GM12892 (cell line): ENCODE data around the gene TOP3A.

Source experiments
- DNase-seq: peaks from one replicate; pipeline ENCODE4 v3.0.0; 2011; ENCODE audit not compliant: insufficient read length
- FAIRE-seq: peaks from 2 replicates; lab custom pipeline; 2011; peaks lifted over from hg19 to GRCh38; lab: Jason Lieb, UNC
- POLR2A ChIP-seq: IDR thresholded peaks from 2 replicates; pipeline ENCODE4 v1.6.1; 2011; ENCODE audit warnings: low read depth, low read length, control low read depth
- POLR2AphosphoS5 ChIP-seq: IDR thresholded peaks from 2 replicates; pipeline ENCODE4 v1.6.1; 2011; ENCODE audit warnings: low read depth, low read length, control low read depth
- TAF1 ChIP-seq: IDR thresholded peaks from 2 replicates; pipeline ENCODE4 v1.6.1; 2011; ENCODE audit warnings: low read depth, mild to moderate bottlenecking, control low read depth, low read length, borderline replicate concordance

Gene TOP3A

DNA sequence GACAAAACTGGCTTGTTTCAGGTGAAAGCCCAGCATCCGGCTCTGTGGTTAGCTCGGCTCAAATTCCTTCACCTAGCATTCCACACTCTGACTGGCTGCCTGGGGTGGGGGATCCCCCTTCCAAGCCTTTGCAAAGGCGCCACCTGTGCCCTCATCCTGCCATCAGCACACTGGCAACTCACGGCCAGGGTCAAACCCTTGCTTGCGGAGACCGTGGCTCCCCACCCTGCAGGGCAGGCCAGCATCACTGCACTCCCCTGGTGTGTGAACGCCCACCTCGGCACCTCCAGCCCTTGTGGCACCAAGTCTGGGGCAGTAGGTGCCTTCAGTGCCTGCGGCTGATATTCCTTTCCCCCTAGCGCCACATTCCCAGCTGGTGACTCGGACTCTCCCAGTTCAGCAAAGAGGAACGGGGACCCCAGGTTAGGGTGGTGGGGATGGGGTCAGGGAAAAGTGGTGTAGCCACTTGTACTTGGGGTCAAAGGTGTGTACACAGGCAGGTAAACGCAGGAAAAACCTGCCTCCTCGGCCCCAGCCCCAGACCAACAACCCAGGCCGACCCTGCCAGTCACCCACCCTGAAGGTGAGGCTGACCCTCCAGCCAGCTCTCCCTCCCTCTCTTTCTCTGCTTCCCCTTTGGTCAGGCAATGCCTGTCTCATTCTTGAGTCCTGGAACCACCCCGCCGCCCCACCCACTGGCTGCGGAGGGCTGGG, 57.4 kb downstream of the TOP3A start:
- no peak for DNase-seq
- TF ChIP-seq TAF1 (no peak), POLR2A (no peak), POLR2AphosphoS5 (no peak)
- peak; percentile 87 for FAIRE-seq

GRCh38 chr17:18256776-18257175, 58.0 kb downstream of the TOP3A start:
- FAIRE-seq, result no peak
- no peak for DNase-seq
- TF ChIP-seq POLR2AphosphoS5, result no peak

- DNase-seq, result no peak
- no peak for TF ChIP-seq POLR2A
- no peak for TF ChIP-seq TAF1
- TF ChIP-seq POLR2AphosphoS5, result no peak
- FAIRE-seq, result no peak
Observed at GRCh38 chr17:18256351-18256750, 58.4 kb downstream of the TOP3A start.

DNA sequence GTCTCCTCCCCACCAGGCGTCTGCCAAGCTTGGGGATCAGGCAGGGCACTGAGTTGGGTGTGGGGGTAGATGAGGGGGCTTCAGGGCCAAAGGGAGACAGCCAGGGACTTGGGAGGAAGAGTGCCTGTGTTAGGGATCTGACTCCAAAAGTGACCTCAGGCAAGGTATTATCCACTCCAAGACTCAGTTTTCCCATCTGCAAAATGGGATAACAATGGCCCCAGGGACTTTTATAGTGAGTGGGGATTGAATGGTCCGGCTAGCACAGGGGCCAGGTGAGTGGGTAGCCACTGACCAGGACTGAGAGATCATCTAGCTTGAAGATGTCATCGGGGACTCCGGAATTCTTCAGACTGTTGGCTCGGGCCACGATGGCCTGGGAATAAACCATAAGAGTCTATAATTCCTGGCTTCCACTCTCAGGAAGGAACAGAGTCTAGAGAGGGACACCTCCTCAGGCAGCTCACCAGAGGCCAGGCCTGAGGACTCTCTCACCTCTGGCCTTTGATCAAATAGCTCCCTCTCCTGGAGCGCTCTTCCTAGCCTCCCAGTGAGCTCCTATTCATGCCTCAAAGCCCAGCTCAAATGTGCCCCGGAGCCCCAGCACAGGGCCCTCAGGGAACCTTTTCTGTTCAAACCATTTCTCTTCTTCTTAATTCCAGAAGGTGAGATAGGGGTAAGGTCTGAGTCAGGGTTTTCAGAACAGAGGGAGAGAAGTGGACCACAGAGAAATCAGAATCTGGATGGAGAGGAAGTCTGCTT, 59.7 kb downstream of the TOP3A start:
- no peak for DNase-seq
- no peak for TF ChIP-seq TAF1
- TF ChIP-seq POLR2A, result no peak
- no peak for TF ChIP-seq POLR2AphosphoS5
- no peak for FAIRE-seq

DNA sequence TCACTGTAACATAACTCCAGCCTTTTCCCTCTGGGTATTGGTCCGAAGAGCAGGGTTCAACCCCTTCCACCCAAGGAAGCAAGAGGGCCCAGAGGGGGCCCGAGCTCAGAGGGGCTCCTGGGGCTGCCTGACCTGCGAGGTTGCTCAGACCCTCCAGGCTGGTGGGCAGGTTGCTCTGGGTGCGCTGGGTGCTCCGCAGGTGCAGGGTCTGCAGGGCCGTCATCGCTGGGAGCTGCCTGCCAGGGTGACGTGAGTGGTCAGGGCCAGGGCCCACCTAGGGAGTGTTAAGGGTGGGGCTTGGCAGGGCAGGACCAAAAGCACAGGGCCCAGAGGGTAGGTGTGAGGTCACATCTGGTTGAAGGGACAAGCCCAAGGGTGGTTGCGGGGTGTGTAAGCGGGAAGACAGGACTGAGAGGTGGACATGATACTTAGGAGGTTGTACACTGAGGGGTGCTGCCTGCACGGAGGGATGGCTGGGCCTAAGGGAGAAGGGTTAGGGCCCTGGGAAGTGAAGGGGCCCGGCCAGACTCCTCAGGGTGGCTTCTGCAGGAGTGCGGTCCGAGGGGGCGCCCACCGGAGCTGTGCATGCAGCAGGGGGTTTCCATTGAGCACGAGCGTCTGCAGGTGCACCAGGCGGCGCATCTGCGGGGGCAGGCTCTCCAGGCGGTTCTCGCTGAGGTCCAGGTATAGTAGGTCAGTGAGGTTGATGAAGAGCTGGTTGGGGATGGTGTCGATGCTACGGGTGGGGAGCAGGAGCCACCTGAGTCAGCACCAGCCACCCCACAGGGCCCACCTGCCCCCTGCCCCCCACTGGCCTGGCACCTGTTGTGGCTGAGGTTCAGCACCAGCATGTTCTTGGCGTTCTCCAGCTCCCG, 60.6 kb downstream of the TOP3A start:
- TF ChIP-seq POLR2AphosphoS5, result no peak
- DNase-seq, result no peak
- no peak for FAIRE-seq

DNA sequence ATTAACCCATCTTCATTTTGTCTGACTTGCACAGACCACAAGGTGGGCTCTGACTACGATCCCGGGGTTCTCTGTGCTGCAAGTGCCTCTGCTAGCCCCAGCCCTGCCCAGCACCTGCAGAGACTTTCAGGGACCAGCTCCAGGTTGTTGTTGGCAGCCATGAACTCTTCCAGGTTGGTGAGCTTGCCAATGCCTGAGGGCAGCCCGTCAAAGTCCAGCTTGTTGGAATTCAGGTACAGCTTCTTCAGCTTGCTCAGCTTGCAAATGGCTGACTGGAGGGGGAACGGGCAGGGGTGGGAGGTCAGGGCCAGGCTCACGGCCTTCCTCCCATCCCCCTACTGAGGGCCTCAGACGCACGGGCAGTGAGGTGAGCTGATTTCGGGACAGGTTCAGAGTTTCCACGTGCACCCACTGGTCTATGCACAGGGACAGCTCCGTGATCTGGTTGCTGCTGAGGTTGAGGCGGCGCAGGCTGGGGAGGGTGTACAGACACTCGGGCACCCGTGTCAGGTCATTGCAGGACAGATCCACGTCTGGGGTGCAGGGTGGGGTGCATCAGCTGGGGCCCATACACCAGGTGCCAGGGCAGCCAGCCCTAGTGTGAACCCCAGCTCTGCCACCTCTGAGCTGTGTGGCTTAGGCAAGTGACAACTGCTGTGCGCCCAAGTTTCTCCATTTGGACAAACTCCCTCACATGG, 61.5 kb downstream of the TOP3A start:
- FAIRE-seq, result no peak
- DNase-seq, result no peak
- TF ChIP-seq TAF1, result no peak
- no peak for TF ChIP-seq POLR2A
- no peak for TF ChIP-seq POLR2AphosphoS5

GRCh38 chr17:18252160-18252559, 62.6 kb downstream of the TOP3A start:
- TF ChIP-seq POLR2A (no peak), POLR2AphosphoS5 (no peak), TAF1 (no peak)
- DNase-seq (no peak), FAIRE-seq (no peak)

DNA sequence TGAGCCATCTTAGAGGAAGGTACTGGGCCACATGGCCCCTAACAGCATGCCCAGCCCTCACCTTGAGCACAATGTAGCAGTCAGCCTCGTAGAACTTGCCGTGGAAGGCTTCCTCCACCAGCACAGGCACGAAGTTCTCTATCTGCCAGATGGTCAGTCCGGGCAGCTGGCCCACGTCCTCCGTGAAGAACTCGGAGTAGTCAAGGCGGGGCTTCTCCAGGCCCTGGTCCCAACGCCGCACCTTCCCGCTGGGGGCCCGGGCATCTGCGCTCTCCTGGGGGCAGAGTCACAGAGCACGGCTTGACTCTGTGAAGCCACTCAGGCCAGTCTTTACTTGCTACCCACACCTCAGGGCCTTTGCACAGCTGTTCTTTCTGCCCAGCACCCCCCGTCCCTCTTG, 63.6 kb downstream of the TOP3A start:
- TF ChIP-seq POLR2A (no peak), POLR2AphosphoS5 (no peak), TAF1 (no peak)
- DNase-seq, result no peak
- FAIRE-seq, result no peak

GRCh38 chr17:18250708-18251107, 64.1 kb downstream of the TOP3A start:
- FAIRE-seq, result no peak
- TF ChIP-seq POLR2AphosphoS5 (no peak), TAF1 (no peak), POLR2A (no peak)
- no peak for DNase-seq

- FAIRE-seq, result no peak
- TF ChIP-seq POLR2AphosphoS5 (no peak), TAF1 (no peak), POLR2A (no peak)
- no peak for DNase-seq
Observed at GRCh38 chr17:18250259-18250658, 64.5 kb downstream of the TOP3A start.

- TF ChIP-seq POLR2A (no peak), TAF1 (no peak), POLR2AphosphoS5 (no peak)
- DNase-seq, result no peak
- FAIRE-seq, result no peak
Observed at GRCh38 chr17:18248811-18249210, 66.0 kb downstream of the TOP3A start.
